Activated CD8-positive, alpha-beta T cell treated with anti-CD3 and anti-CD28 coated beads for 36 hours (primary cell): Measurements from ENCODE around the gene KLF18. TPM values are rescaled to one million over a fixed set of nuclear protein-coding genes. Genes with fewer than 3 reads are reported as not detected.
A peak's percentile ranks its signal among the peaks of the same experiment; 100 is the strongest.

Experiments
- ATAC-seq: fragments of 200-7000 bp; cut with Tn5 transposase; one replicate; pipeline ENCODE4 v1.10.0; 2021; ENCODE audit warnings: mild to moderate bottlenecking, moderate library complexity
- CTCF ChIA-PET: fragments of 350-600 bp; sonication (Branson Sonifier 250); formaldehyde crosslinking; loops from one replicate; lab custom pipeline; 2021; ENCODE audit warnings: antibody characterized with exemption; lab: Charles Lee
- POLR2A ChIA-PET: fragments of 350-600 bp; sonication (Branson Sonifier 250); formaldehyde crosslinking; loops from one replicate; lab custom pipeline; 2021; ENCODE audit warnings: antibody characterized with exemption; lab: Charles Lee
- DNase-seq: peaks from one replicate; pipeline ENCODE4 v3.0.0-alpha.2; 2020
- H3K27ac Mint-ChIP-seq: one replicate; pipeline ENCODE4 v1.8.0; 2021; ENCODE audit warnings: mild to moderate bottlenecking, mixed read lengths
- H3K27me3 Mint-ChIP-seq: one replicate; pipeline ENCODE4 v1.8.0; 2021; ENCODE audit warnings: mixed read lengths
- H3K36me3 Mint-ChIP-seq: one replicate; pipeline ENCODE4 v1.8.0; 2021; ENCODE audit warnings: low read depth, mixed read lengths
- H3K4me1 Mint-ChIP-seq: one replicate; pipeline ENCODE4 v1.8.0; 2021; ENCODE audit warnings: low read depth, mixed read lengths
- H3K4me3 Mint-ChIP-seq: one replicate; pipeline ENCODE4 v1.8.0; 2021; ENCODE audit warnings: mild to moderate bottlenecking, moderate library complexity, mixed read lengths
- H3K9me3 Mint-ChIP-seq: one replicate; pipeline ENCODE4 v1.8.0; 2021; ENCODE audit warnings: mixed read lengths
- intact Hi-C: fragments of 100-400 bp; cut with micrococcal nuclease; formaldehyde crosslinking; loops from one replicate; pipeline ENCODE4 v1.10.0; 2022
- total RNA-seq, 2 experiments: library from RNA; stranded (reverse); gene quantifications; one replicate each; pipeline ENCODE4 v1.2.3, GENCODE V29; 2021
- TF ChIP-seq, protein P1 (sequence below): fragments of 200-600 bp; IDR thresholded peaks from one replicate; pipeline ENCODE4 v1.8.0; 2022; ENCODE audit warnings: antibody characterized with exemption, mild to moderate bottlenecking

The KLF18 gene
- total RNA-seq, 2 experiments from 2014 or later: not detected

DNA sequence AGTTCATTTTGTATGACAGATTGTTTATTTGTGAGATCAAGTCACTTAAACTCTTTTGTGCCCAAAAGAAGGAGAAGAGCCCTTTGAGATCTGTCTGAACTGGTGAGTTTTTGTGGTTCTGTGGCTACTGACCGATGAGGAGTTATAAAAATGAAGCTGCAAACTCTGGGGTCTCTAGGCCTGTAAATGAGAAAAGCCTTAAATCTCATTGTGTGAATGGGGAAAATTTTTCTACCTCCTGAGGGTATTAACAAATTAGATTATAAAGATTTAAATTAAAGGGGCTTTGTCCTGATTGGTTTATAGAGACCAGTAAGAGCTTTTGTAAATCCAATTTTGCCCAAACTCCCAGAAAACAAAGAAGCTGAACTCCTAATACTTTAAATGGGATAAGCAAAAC, 32.5 kb downstream of the KLF18 start:
- intact Hi-C loops: no loop called here
- Mint-ChIP-seq H3K27me3 (peaks cover 14% of the 10 kb centered on the region), H3K4me3 (no peak overlapping the region), H3K4me1 (no peaks in the 10 kb centered on the region), H3K27ac (no peak overlapping the region), H3K36me3 (no peaks in the 10 kb centered on the region), H3K9me3 (no peaks in the 10 kb centered on the region)
- no peak for DNase-seq
- ChIA-PET POLR2A (no interaction called here), CTCF (interaction anchor here (1.0 kb wide), 1 partner anchor 463 kb away, joined by 3 read pairs; no protein-coding TSS in a partner anchor)
- TF ChIP-seq, protein P1, sequence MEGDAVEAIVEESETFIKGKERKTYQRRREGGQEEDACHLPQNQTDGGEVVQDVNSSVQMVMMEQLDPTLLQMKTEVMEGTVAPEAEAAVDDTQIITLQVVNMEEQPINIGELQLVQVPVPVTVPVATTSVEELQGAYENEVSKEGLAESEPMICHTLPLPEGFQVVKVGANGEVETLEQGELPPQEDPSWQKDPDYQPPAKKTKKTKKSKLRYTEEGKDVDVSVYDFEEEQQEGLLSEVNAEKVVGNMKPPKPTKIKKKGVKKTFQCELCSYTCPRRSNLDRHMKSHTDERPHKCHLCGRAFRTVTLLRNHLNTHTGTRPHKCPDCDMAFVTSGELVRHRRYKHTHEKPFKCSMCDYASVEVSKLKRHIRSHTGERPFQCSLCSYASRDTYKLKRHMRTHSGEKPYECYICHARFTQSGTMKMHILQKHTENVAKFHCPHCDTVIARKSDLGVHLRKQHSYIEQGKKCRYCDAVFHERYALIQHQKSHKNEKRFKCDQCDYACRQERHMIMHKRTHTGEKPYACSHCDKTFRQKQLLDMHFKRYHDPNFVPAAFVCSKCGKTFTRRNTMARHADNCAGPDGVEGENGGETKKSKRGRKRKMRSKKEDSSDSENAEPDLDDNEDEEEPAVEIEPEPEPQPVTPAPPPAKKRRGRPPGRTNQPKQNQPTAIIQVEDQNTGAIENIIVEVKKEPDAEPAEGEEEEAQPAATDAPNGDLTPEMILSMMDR: no peak
- no peak for ATAC-seq

- DNase-seq (no peak), ATAC-seq (no peak)
- Mint-ChIP-seq H3K27me3 (peaks cover 14% of the 10 kb centered on the region), H3K9me3 (no peaks in the 10 kb centered on the region), H3K4me1 (no peaks in the 10 kb centered on the region), H3K36me3 (no peaks in the 10 kb centered on the region), H3K27ac (no peak overlapping the region), H3K4me3 (no peak overlapping the region)
- intact Hi-C loops: no loop called here
- ChIA-PET POLR2A (no interaction called here), CTCF (no interaction called here)
- TF ChIP-seq, protein P1: no peak
Measured at GRCh38 chr1:44108241-44108640, 33.2 kb downstream of the KLF18 start.

DNA sequence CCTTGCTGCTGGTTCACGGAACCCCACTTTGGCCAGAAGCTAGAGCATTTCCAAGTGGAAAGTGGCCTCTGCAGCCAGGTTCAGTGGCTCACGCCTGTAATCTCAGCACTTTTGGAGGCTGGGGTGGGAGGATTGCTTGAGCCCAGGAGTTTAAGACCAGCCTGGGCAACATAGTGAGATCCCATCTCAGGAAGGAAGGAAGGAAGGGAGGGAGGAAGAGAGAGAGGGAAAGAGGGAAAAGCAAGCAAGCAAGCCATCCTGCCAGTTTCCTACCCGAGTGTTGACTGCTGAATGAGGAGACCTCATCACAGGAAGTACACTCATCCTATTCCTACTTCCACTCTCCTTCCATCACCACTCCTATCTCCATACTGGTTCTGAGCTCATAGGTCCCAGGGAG, 35.6 kb downstream of the KLF18 start:
- intact Hi-C loops: no loop called here
- CTCF ChIA-PET: no interaction called here
- no peaks in the 10 kb centered on the region for H3K36me3 Mint-ChIP-seq

DNA sequence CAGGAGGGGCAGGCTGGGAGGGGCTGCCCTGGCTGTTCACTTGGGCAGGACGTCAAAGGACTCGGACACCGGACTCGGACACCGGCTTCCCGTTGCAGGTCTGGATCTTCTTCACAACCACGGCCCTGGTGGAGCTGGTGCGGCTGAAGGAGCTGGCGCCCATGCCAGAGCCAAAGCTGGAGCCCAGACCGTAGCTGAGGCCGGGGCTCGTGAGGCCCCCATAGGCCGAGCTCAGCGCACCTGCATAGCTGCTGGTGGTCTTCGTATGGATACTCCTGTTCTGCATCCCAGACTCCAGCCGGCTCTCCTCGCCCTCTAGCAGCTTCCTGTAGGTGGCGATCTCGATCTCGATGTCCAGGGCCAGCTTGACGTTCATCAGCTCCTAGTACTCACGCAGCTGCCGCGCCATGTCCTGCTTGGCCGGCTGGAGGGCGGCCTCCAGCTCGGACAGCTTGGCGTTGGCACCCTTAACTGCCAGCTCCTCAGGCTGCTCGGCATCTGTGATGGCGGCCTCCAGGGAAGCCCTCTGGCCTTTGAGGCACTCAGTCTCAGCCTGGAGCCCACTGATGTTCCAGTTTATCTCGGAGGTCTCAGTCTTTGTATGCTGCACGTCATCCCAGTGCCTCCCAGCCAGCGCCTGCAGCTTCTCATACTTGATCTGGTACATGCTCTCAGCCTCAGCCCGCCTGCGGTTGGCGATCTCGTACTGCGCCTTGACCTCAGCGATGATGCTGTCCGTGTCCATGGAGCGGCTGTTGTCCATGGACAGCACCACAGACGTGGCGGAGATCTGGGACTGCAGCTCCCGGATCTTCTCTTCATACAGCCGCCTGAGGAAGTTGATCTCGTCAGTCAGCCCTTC, 37.9 kb downstream of the KLF18 start:
- Mint-ChIP-seq H3K27ac (no peak overlapping the region), H3K36me3 (no peaks in the 10 kb centered on the region), H3K4me1 (no peaks in the 10 kb centered on the region), H3K4me3 (no peak overlapping the region), H3K27me3 (peaks cover 14% of the 10 kb centered on the region), H3K9me3 (no peaks in the 10 kb centered on the region)
- ATAC-seq (no peak), DNase-seq (peak; percentile 26)
- TF ChIP-seq, protein P1: no peak
- POLR2A ChIA-PET: no interaction called here
- CTCF ChIA-PET: interaction anchor here (1.4 to 1.8 kb wide), 4 partner anchors 10 to 491 kb away, joined by 3 to 7 read pairs (median 4); no protein-coding TSS in a partner anchor
- intact Hi-C loops: no loop called here

More for the DNA sequence above, 35.6 kb downstream of the KLF18 start:
- no peaks in the 10 kb centered on the region for H3K9me3 Mint-ChIP-seq
- POLR2A ChIA-PET: interaction anchor here (0.8 kb wide), 1 partner anchor 112 kb away, joined by 4 read pairs; no protein-coding TSS in a partner anchor
- H3K4me1 Mint-ChIP-seq: no peaks in the 10 kb centered on the region
- no peak for DNase-seq
- H3K27ac Mint-ChIP-seq: no peak overlapping the region
- peaks cover 14% of the 10 kb centered on the region for H3K27me3 Mint-ChIP-seq
- ATAC-seq: no peak
- no peak overlapping the region for H3K4me3 Mint-ChIP-seq
- TF ChIP-seq, protein P1: no peak

DNA sequence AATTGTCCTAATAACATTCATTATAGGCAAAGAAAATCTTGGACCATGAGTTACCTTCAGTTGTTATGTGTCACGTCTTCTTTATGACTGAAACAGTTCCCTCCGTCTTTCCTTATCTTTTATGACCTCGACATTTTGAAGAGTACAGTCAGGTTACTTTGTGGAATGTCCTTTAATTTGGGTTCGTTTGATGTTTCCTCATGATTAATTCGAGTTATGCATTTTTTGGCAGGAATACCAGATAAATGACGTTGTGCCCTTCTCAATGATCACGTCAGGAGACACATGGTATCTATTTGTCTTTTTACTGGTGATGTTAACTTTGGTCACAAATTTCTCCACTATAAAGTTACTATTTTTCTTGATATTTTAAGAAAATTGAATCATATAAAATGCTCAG, 40.1 kb downstream of the KLF18 start:
- Mint-ChIP-seq H3K36me3 (no peaks in the 10 kb centered on the region), H3K27ac (no peak overlapping the region), H3K4me3 (no peak overlapping the region), H3K4me1 (no peaks in the 10 kb centered on the region), H3K9me3 (no peaks in the 10 kb centered on the region), H3K27me3 (peaks cover 13% of the 10 kb centered on the region)
- DNase-seq (no peak), ATAC-seq (no peak)
- ChIA-PET CTCF (no interaction called here), POLR2A (no interaction called here)
- intact Hi-C loops: no loop called here
- TF ChIP-seq, protein P1: no peak
